HCT116 (cell line): ENCODE measurements around the gene PPP1R1C. TPM values are rescaled to one million over a fixed set of nuclear protein-coding genes. Genes with fewer than 3 reads are reported as not detected.

Experiments used
- ATAC-seq: fragments of 200-7000 bp; cut with Tn5 transposase; 2 replicates; pipeline ENCODE4 v1.9.1; 2020; ENCODE audit warnings: mild to moderate bottlenecking, moderate library complexity
- BruUV-seq: library from RNA; stranded (reverse); fragments of 400-500 nt; replicated peaks from 2 replicates; lab custom pipeline; 2021; lab: Mats Ljungman, UMichigan
- CTCF ChIA-PET: fragments of 300-600 bp; sonication (Branson Sonifier 250); formaldehyde crosslinking; loops from one replicate; lab custom pipeline; 2021; ENCODE audit warnings: antibody characterized with exemption; lab: Charles Lee
- POLR2A ChIA-PET: fragments of 300-600, 350-600 bp; sonication (Branson Sonifier 250); formaldehyde crosslinking; loops from one replicate; lab custom pipeline; 2021; ENCODE audit warnings: antibody characterized with exemption; lab: Charles Lee
- RAD21 ChIA-PET, 2 experiments: fragments of 300-600 bp; sonication (Branson Sonifier 250); formaldehyde crosslinking; loops; one replicate each; lab custom pipeline; 2023; ENCODE audit warnings: low total read pairs in 2 of 2; ENCODE audit not compliant: uncharacterized antibody in 2 of 2, unreplicated experiment in 2 of 2, low non-redundant PET in 1 of 2; lab: Charles Lee
- DNase-seq: peaks from one replicate; pipeline ENCODE4 v3.0.0-alpha.2; 2010; ENCODE audit warnings: low read depth, low spot score
- H2AFZ ChIP-seq: fragments of 200-600 bp; shearing (Covaris generic), sonication (generic); 2 replicates; pipeline ENCODE4 v1.6.1; 2017; ENCODE audit warnings: low read depth, mixed run types, mixed read lengths, antibody characterized with exemption, low read length; ENCODE audit not compliant: poor library complexity, severe bottlenecking
- H3K27ac ChIP-seq: 2 replicates; pipeline ENCODE4 v1.5.1; 2012; ENCODE audit warnings: low read depth, low read length
- H3K27me3 ChIP-seq: fragments of 200-600 bp; sonication (generic); 2 replicates; pipeline ENCODE4 v1.6.1; 2016; ENCODE audit warnings: mixed run types, low read length, mixed read lengths; ENCODE audit not compliant: insufficient read depth
- H3K36me3 ChIP-seq, 2 experiments: fragments of 200-500 bp in 1 of 2; fragments of 200-600 bp in 1 of 2; sonication (Bioruptor generic) in 1 of 2; sonication (generic) in 1 of 2; 2 replicates each; pipeline versions ENCODE4 v1.5.1 to v1.6.1; 2014 to 2016; ENCODE audit warnings: low read length in 2 of 2, inconsistent platforms in 1 of 2, mixed read lengths in 1 of 2, mixed run types in 1 of 2; ENCODE audit not compliant: insufficient read depth in 2 of 2, control insufficient read depth in 1 of 2
- H3K4me1 ChIP-seq, 2 experiments: fragments of 200-600 bp in 1 of 2; sonication (generic) in 1 of 2; 2 replicates each; pipeline versions ENCODE4 v1.5.1 to v1.6.1; 2012 to 2017; ENCODE audit warnings: low read length in 2 of 2, inconsistent platforms in 1 of 2, mild to moderate bottlenecking in 1 of 2, mixed read lengths in 1 of 2, mixed run types in 1 of 2, moderate library complexity in 1 of 2; ENCODE audit not compliant: insufficient read depth in 2 of 2, control insufficient read depth in 1 of 2
- H3K4me2 ChIP-seq: fragments of 200-600 bp; sonication (generic); 2 replicates; pipeline ENCODE4 v1.6.1; 2017; ENCODE audit warnings: mixed run types, low read length, mixed read lengths
- H3K4me3 ChIP-seq, 2 experiments: fragments of 200-600 bp in 1 of 2; sonication (generic) in 1 of 2; replicated peaks in 1 of 2; 2 replicates each; pipeline ENCODE4 v1.5.1; 2011 to 2016; ENCODE audit warnings: low read length in 2 of 2, control low read depth in 1 of 2, low read depth in 1 of 2, mild to moderate bottlenecking in 1 of 2, mixed read lengths in 1 of 2, mixed run types in 1 of 2
- H3K79me2 ChIP-seq: fragments of 200-600 bp; sonication (generic); 2 replicates; pipeline ENCODE4 v1.6.1; 2017; ENCODE audit warnings: mild to moderate bottlenecking, mixed run types, low read length, moderate library complexity, mixed read lengths; ENCODE audit not compliant: insufficient read depth
- H3K9ac ChIP-seq: fragments of 200-600 bp; sonication (generic); 2 replicates; pipeline ENCODE4 v1.6.1; 2016; ENCODE audit warnings: low read length, mixed read lengths
- H3K9me2 ChIP-seq: fragments of 200-600 bp; sonication (generic), shearing (Covaris generic); 2 replicates; pipeline ENCODE4 v1.6.1; 2017; ENCODE audit warnings: mixed run types, mild to moderate bottlenecking, moderate library complexity; ENCODE audit not compliant: insufficient read depth
- H3K9me3 ChIP-seq, 2 experiments: fragments of 200-500 bp in 1 of 2; fragments of 200-600 bp in 1 of 2; sonication (Bioruptor generic) in 1 of 2; sonication (generic) in 1 of 2; 2 replicates each; pipeline ENCODE4 v1.6.1; 2014 to 2017; ENCODE audit warnings: low read length in 2 of 2, mixed read lengths in 2 of 2, inconsistent platforms in 1 of 2, low read depth in 1 of 2, mild to moderate bottlenecking in 1 of 2, mixed run types in 1 of 2, moderate library complexity in 1 of 2; ENCODE audit not compliant: control insufficient read depth in 1 of 2, insufficient read depth in 1 of 2
- H4K20me1 ChIP-seq: fragments of 200-600 bp; sonication (generic), shearing (Covaris generic); 2 replicates; pipeline ENCODE4 v1.6.1; 2017; ENCODE audit warnings: mixed run types, mild to moderate bottlenecking, moderate library complexity; ENCODE audit not compliant: insufficient read depth
- CEBPB ChIP-seq: IDR thresholded peaks from 2 replicates; pipeline ENCODE4 v1.6.1; 2012; ENCODE audit warnings: low read depth
- ELF1 ChIP-seq: IDR thresholded peaks from 2 replicates; pipeline ENCODE4 v1.6.1; 2012; ENCODE audit warnings: low read depth, borderline replicate concordance
- FOSL1 ChIP-seq: IDR thresholded peaks from 2 replicates; pipeline ENCODE4 v1.6.1; 2012; ENCODE audit warnings: low read depth
- REST ChIP-seq: IDR thresholded peaks from 2 replicates; pipeline ENCODE4 v1.6.1; 2012; ENCODE audit warnings: low read depth
- SIN3A ChIP-seq: IDR thresholded peaks from 2 replicates; pipeline ENCODE4 v1.6.1; 2012; ENCODE audit warnings: low read depth
- SRF ChIP-seq: IDR thresholded peaks from 2 replicates; pipeline ENCODE4 v1.6.1; 2012; ENCODE audit warnings: low read depth
- TCF7L2 ChIP-seq: IDR thresholded peaks from 2 replicates; pipeline ENCODE4 v1.7.0; 2011; ENCODE audit warnings: borderline replicate concordance, inconsistent platforms; ENCODE audit not compliant: insufficient read depth, insufficient read length; ENCODE audit errors: extremely low read depth
- ZFX ChIP-seq: fragments of 450-650 bp; IDR thresholded peaks from 2 replicates; pipeline ENCODE4 v1.6.1; 2017
- ZNF274 ChIP-seq: fragments of 200-500 bp; sonication (Bioruptor generic); IDR thresholded peaks from 2 replicates; pipeline ENCODE4 v1.6.1; 2014; ENCODE audit warnings: mild to moderate bottlenecking, low read depth, low read length, inconsistent platforms
- intact Hi-C: fragments of 100-400 bp; cut with micrococcal nuclease; formaldehyde crosslinking; loops from 2 replicates; pipeline ENCODE4 v1.10.0; 2022
- total RNA-seq: library from RNA; stranded (reverse); gene quantifications from one replicate; pipeline ENCODE4 v1.2.1, GENCODE V29; 2021; ENCODE audit not compliant: unreplicated experiment
- TF ChIP-seq, protein P1 (sequence below), 3 experiments: fragments of 200-600 bp in 1 of 3; sonication (generic) in 1 of 3; IDR thresholded peaks in 2 of 3; conservative IDR thresholded peaks in 1 of 3; 2 replicates each; pipeline ENCODE4 v1.5.1; 2012 to 2017; ENCODE audit warnings: low read depth in 2 of 3, low read length in 2 of 3, antibody characterized with exemption in 1 of 3, borderline replicate concordance in 1 of 3, control low read depth in 1 of 3, mild to moderate bottlenecking in 1 of 3, mixed read lengths in 1 of 3, mixed run types in 1 of 3, moderate library complexity in 1 of 3; ENCODE audit not compliant: insufficient read depth in 1 of 3

PPP1R1C gene
- total RNA-seq, 1 experiment from 2014 or later, result 17.8 TPM

DNA sequence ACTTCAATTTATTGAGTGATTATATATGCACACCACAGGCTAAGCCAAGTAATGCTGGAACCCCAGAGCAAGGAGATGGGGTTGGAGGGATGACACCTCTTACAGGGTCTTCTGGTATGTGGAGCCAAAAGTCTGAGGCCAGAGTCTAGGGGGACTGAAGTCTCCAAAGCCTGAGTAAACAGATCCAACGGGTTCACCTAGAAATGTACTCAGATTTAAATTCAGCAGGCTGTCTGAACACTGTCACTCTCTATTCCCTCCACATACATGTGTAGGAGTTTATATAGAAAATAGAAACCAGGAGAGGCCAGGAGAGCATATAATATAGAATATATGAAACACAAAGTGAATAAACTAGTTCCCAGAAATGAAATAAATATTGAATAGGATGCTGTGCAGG, 76.1 kb downstream of the PPP1R1C start:
- CTCF ChIA-PET, result interaction anchor here (2.1 kb wide), 1 partner anchor 16 kb away, joined by 5 read pairs; no protein-coding TSS in a partner anchor
- BruUV-seq, result no TSS peak

More for the DNA sequence above, 76.1 kb downstream of the PPP1R1C start:
- Histone ChIP-seq H3K4me1 (peaks cover under 1 to 6% of the 10 kb centered on the region in 2 experiments; a peak in 3 of 4 replicates), H3K4me3 (no peak overlapping the region), H3K9ac (no peak overlapping the region), H2AFZ (no peak overlapping the region), H3K9me3 (no peaks in the 10 kb centered on the region), H3K79me2 (no peaks in the 10 kb centered on the region), H3K27me3 (no peaks in the 10 kb centered on the region), H4K20me1 (no peaks in the 10 kb centered on the region), H3K9me2 (no peaks in the 10 kb centered on the region), H3K36me3 (no peaks in the 10 kb centered on the region), H3K4me2 (no peak overlapping the region), H3K27ac (no peak overlapping the region)
- ATAC-seq (no peak), DNase-seq (no peak)
- ChIA-PET RAD21 (no interaction called here), POLR2A (no interaction called here)
- TF ChIP-seq SIN3A (no peak), REST (no peak), TCF7L2 (no peak), ELF1 (no peak), FOSL1 (no peak), ZFX (no peak), ZNF274 (no peak), SRF (no peak), CEBPB (no peak)
- TF ChIP-seq, protein P1, sequence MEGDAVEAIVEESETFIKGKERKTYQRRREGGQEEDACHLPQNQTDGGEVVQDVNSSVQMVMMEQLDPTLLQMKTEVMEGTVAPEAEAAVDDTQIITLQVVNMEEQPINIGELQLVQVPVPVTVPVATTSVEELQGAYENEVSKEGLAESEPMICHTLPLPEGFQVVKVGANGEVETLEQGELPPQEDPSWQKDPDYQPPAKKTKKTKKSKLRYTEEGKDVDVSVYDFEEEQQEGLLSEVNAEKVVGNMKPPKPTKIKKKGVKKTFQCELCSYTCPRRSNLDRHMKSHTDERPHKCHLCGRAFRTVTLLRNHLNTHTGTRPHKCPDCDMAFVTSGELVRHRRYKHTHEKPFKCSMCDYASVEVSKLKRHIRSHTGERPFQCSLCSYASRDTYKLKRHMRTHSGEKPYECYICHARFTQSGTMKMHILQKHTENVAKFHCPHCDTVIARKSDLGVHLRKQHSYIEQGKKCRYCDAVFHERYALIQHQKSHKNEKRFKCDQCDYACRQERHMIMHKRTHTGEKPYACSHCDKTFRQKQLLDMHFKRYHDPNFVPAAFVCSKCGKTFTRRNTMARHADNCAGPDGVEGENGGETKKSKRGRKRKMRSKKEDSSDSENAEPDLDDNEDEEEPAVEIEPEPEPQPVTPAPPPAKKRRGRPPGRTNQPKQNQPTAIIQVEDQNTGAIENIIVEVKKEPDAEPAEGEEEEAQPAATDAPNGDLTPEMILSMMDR (IDR thresholded peaks at IDR 0.05 in 2 of 3, conservative IDR thresholded peaks at IDR 0.05 in 1 of 3; ENCODE audit: borderline replicate concordance in 1 of 3, insufficient read depth in 1 of 3, low read depth in 2 of 3, low read length in 2 of 3), result no peak
- intact Hi-C loops, result no loop called here
